ENCODE results near the gene UBAC2. TPM values are rescaled to one million over a fixed set of nuclear protein-coding genes. Genes with fewer than 3 reads are reported as not detected.
"Not testable (repeated sequence)": the region's sequence is repeated elsewhere in the genome, so short reads cannot be mapped to it uniquely, and the experiment has no call there.

UBAC2 gene
- total and polyA plus RNA-seq, 2 donors (not counting 1 experiment from before 2014, with no cell fraction given), result 32.4 to 87.4 TPM

- no peaks in the 10 kb centered on the region for H3K36me3 ChIP-seq (ENCODE audit: control insufficient read depth, insufficient read depth, low read length)
- DNase-seq (ENCODE audit: low read depth in 2 of 2), result no peak
These were observed 191.9 kb downstream of the UBAC2 start for GRCh38 chr13:99392470-99393135.

GRCh38 chr13:99393391-99393790 lies 192.7 kb downstream of the UBAC2 start:
- not testable (repeated sequence) for DNase-seq (ENCODE audit: low read depth in 2 of 2); H3K4me3 ChIP-seq (replicated peaks in 1 of 4; ENCODE audit: control extremely low read depth in 1 of 4, insufficient read depth in 1 of 4, low read depth in 3 of 4, low read length in 4 of 4); H2AFZ ChIP-seq (ENCODE audit: low read length); H3K9me3 ChIP-seq (ENCODE audit: control insufficient read depth, insufficient read depth, low read depth, low read length); H4K20me1 ChIP-seq (ENCODE audit: control insufficient read depth, extremely low read depth, insufficient read depth, low read length); H3K27ac ChIP-seq (ENCODE audit: insufficient read depth, low read length); H3K36me3 ChIP-seq (ENCODE audit: control insufficient read depth, insufficient read depth, low read length); H3K79me2 ChIP-seq (ENCODE audit: control insufficient read depth, insufficient read depth, low read length); H3K27me3 ChIP-seq (ENCODE audit: control insufficient read depth, insufficient read depth, low read length); H3K4me1 ChIP-seq (ENCODE audit: control insufficient read depth, extremely low read depth, insufficient read depth, low read length); H3K4me2 ChIP-seq (ENCODE audit: extremely low read depth, insufficient read depth, low read length); H3K9ac ChIP-seq (ENCODE audit: insufficient read depth, low read length)

More at GRCh38 chr13:99392470-99393135, 191.9 kb downstream of the UBAC2 start:
- Histone ChIP-seq H3K27me3 (ENCODE audit: control insufficient read depth, insufficient read depth, low read length) (peaks cover 2% of the 10 kb centered on the region), H3K4me2 (ENCODE audit: extremely low read depth, insufficient read depth, low read length) (no peak overlapping the region), H3K27ac (ENCODE audit: insufficient read depth, low read length) (no peak overlapping the region), H3K9me3 (ENCODE audit: control insufficient read depth, insufficient read depth, low read depth, low read length) (no peaks in the 10 kb centered on the region), H2AFZ (ENCODE audit: low read length) (no peak overlapping the region), H3K79me2 (ENCODE audit: control insufficient read depth, insufficient read depth, low read length) (no peaks in the 10 kb centered on the region), H4K20me1 (ENCODE audit: control insufficient read depth, extremely low read depth, insufficient read depth, low read length) (no peaks in the 10 kb centered on the region), H3K4me1 (ENCODE audit: control insufficient read depth, extremely low read depth, insufficient read depth, low read length) (no peaks in the 10 kb centered on the region), H3K9ac (ENCODE audit: insufficient read depth, low read length) (no peak overlapping the region), H3K4me3 (replicated peaks in 1 of 4; ENCODE audit: control extremely low read depth in 1 of 4, insufficient read depth in 1 of 4, low read depth in 3 of 4, low read length in 4 of 4) (no peak overlapping the region)
- TF ChIP-seq CTCF (conservative IDR thresholded peaks at IDR 0.05 in 1 of 2, IDR thresholded peaks at IDR 0.05 in 1 of 2; ENCODE audit: low read depth in 1 of 2, low read length in 2 of 2), result no peak

GRCh38 chr13:99393791-99394735 lies 193.4 kb downstream of the UBAC2 start:
- no peaks in the 10 kb centered on the region for H3K79me2 ChIP-seq (ENCODE audit: control insufficient read depth, insufficient read depth, low read length)
- DNase-seq (ENCODE audit: low read depth in 2 of 2), result no peak
- H3K36me3 ChIP-seq (ENCODE audit: control insufficient read depth, insufficient read depth, low read length), result no peaks in the 10 kb centered on the region
- H4K20me1 ChIP-seq (ENCODE audit: control insufficient read depth, extremely low read depth, insufficient read depth, low read length), result no peaks in the 10 kb centered on the region
- no peak overlapping the region for H3K27ac ChIP-seq (ENCODE audit: insufficient read depth, low read length)
- TF ChIP-seq EZH2 (IDR thresholded peaks at IDR 0.05; ENCODE audit: low read length, missing control alignments), result no peak
- TF ChIP-seq CTCF (conservative IDR thresholded peaks at IDR 0.05 in 1 of 2, IDR thresholded peaks at IDR 0.05 in 1 of 2; ENCODE audit: low read depth in 1 of 2, low read length in 2 of 2), result no peak
- H2AFZ ChIP-seq (ENCODE audit: low read length), result no peak overlapping the region
- no peak overlapping the region for H3K9ac ChIP-seq (ENCODE audit: insufficient read depth, low read length)
- H3K4me1 ChIP-seq (ENCODE audit: control insufficient read depth, extremely low read depth, insufficient read depth, low read length), result no peaks in the 10 kb centered on the region
- H3K4me3 ChIP-seq (replicated peaks in 1 of 4; ENCODE audit: control extremely low read depth in 1 of 4, insufficient read depth in 1 of 4, low read depth in 3 of 4, low read length in 4 of 4), result no peak overlapping the region
- H3K9me3 ChIP-seq (ENCODE audit: control insufficient read depth, insufficient read depth, low read depth, low read length), result no peaks in the 10 kb centered on the region
- H3K27me3 ChIP-seq (ENCODE audit: control insufficient read depth, insufficient read depth, low read length), result peaks cover 2% of the 10 kb centered on the region
- no peak overlapping the region for H3K4me2 ChIP-seq (ENCODE audit: extremely low read depth, insufficient read depth, low read length)

Data from fibroblast of lung (primary cell).